HL-60 (cell line): ENCODE results near the gene ERCC6L2.

Experiments used
- CTCF ChIP-seq: IDR thresholded peaks from one replicate; pipeline ENCODE4 v1.5.1; 2011; ENCODE audit warnings: low read length, control low read depth, inconsistent platforms; ENCODE audit not compliant: insufficient read depth
- GABPA ChIP-seq: IDR thresholded peaks from 2 replicates; pipeline ENCODE4 v1.6.1; 2012; ENCODE audit warnings: low read depth
- POLR2AphosphoS5 ChIP-seq: IDR thresholded peaks from 2 replicates; pipeline ENCODE4 v1.6.1; 2012; ENCODE audit warnings: low read depth
- REST ChIP-seq: IDR thresholded peaks from 2 replicates; pipeline ENCODE4 v1.6.1; 2012; ENCODE audit warnings: low read depth; ENCODE audit not compliant: insufficient replicate concordance
- SPI1 ChIP-seq: IDR thresholded peaks from 2 replicates; pipeline ENCODE4 v1.6.1; 2012; ENCODE audit warnings: low read depth, mild to moderate bottlenecking, borderline replicate concordance

GRCh38 chr9:95835393-95835792 lies 40.1 kb upstream of the ERCC6L2 start:
- TF ChIP-seq CTCF (no peak), GABPA (no peak), POLR2AphosphoS5 (no peak), REST (no peak), SPI1 (no peak)
